GM19240 (cell line): ENCODE data around the gene FGF11.

ENCODE experiments used
- DNase-seq: peaks from one replicate; pipeline ENCODE4 v3.0.0; 2011; ENCODE audit warnings: low spot score; ENCODE audit not compliant: insufficient read length

FGF11 gene

GRCh38 chr17:7408252-7408727 is 31.0 kb upstream of the FGF11 start:
- no peak for DNase-seq

- no peak for DNase-seq
Observed at GRCh38 chr17:7408863-7409262, 30.4 kb upstream of the FGF11 start.

GRCh38 chr17:7409716-7410115 is 29.6 kb upstream of the FGF11 start:
- DNase-seq = no peak

GRCh38 chr17:7410634-7411426 is 28.5 kb upstream of the FGF11 start:
- no peak for DNase-seq

GRCh38 chr17:7411427-7411750 is 27.9 kb upstream of the FGF11 start:
- DNase-seq = no peak

GRCh38 chr17:7413346-7413985 is 25.8 kb upstream of the FGF11 start:
- DNase-seq = no peak

- no peak for DNase-seq
Observed at GRCh38 chr17:7414837-7415236, 24.5 kb upstream of the FGF11 start.

GRCh38 chr17:7415784-7416183 is 23.5 kb upstream of the FGF11 start:
- no peak for DNase-seq

- no peak for DNase-seq
Observed at GRCh38 chr17:7416323-7416722, 23.0 kb upstream of the FGF11 start.

GRCh38 chr17:7417056-7417655 is 22.2 kb upstream of the FGF11 start:
- DNase-seq = no peak

- no peak for DNase-seq
Observed at GRCh38 chr17:7418472-7419152, 20.7 kb upstream of the FGF11 start.

- DNase-seq = no peak
Observed at GRCh38 chr17:7419819-7420610, 19.3 kb upstream of the FGF11 start, which contains the start of gene SPEM1. TSS of gene SPEM1 (plus strand) at chr17:7420324. CDS start at chr17:7420385, 61 bp downstream.

- DNase-seq = no peak
Observed at GRCh38 chr17:7421186-7421585, 18.1 kb upstream of the FGF11 start.

- no peak for DNase-seq
Observed at GRCh38 chr17:7423679-7424078, 15.6 kb upstream of the FGF11 start.

- DNase-seq = no peak
Observed at GRCh38 chr17:7425316-7425715, 14.0 kb upstream of the FGF11 start, which contains the start of gene SPEM2. TSS of gene SPEM2 (plus strand) at chr17:7425616. CDS start at chr17:7425689, 73 bp downstream.

- DNase-seq = no peak
Observed at GRCh38 chr17:7425756-7426155, 13.6 kb upstream of the FGF11 start.

- no peak for DNase-seq
Observed at GRCh38 chr17:7426203-7426863, 13.0 kb upstream of the FGF11 start.

- DNase-seq = no peak
Observed at GRCh38 chr17:7426896-7427489, 12.3 kb upstream of the FGF11 start.

- no peak for DNase-seq
Observed at GRCh38 chr17:7427549-7427948, 11.8 kb upstream of the FGF11 start.

- DNase-seq = no peak
Observed at GRCh38 chr17:7428557-7428956, 10.8 kb upstream of the FGF11 start, which contains the start of gene SPEM3. TSS of gene SPEM3 (plus strand) at chr17:7428857. CDS start at chr17:7428903, 46 bp downstream.
